Lower leg skin (tissue), 4 donors: ENCODE data around the gene DAAM2. TPM values are rescaled to one million over a fixed set of nuclear protein-coding genes. Genes with fewer than 3 reads are reported as not detected.

ENCODE experiments used
- DNase-seq, 2 donors: peaks; one replicate each; pipeline ENCODE4 v3.0.0-alpha.2; 2019; ENCODE audit warnings: low spot score in 2 of 2
- H3K4me3 ChIP-seq: fragments of 200-600 bp; sonication (generic); 2 replicates; pipeline ENCODE4 v1.5.1; 2017; ENCODE audit warnings: mild to moderate bottlenecking, low read depth; ENCODE audit not compliant: poor library complexity, severe bottlenecking
- CTCF ChIP-seq, 3 donors: fragments of 450-650 bp; IDR thresholded peaks; one replicate each; pipeline ENCODE4 v1.5.1; 2016; ENCODE audit warnings: antibody characterized with exemption in 3 of 3, mild to moderate bottlenecking in 3 of 3, moderate library complexity in 2 of 3
- POLR2A ChIP-seq, 2 donors: fragments of 450-650 bp; IDR thresholded peaks; one replicate each; pipeline ENCODE4 v1.6.1; 2016 to 2017; ENCODE audit warnings: antibody characterized with exemption in 2 of 2, mild to moderate bottlenecking in 1 of 2, moderate library complexity in 1 of 2
- WGBS, 2 donors: methylation state at CpG; one replicate each; pipeline ENCODE4 v1.1.5; 2018; 5-methylcytosine and 5-hydroxymethylcytosine counted together
- intact Hi-C: fragments of 100-400 bp; cut with DNase I; formaldehyde crosslinking; loops from one replicate; pipeline ENCODE4 v1.15.0; 2023; ENCODE audit warnings: low total_unique reads
- total RNA-seq, 4 donors: library from RNA; depleted of rRNA; stranded (reverse); fragments of >200 nt; gene quantifications; one replicate each; pipeline ENCODE4 v1.1.0, GENCODE V29; 2016

Gene DAAM2
- total RNA-seq, 4 donors from 2014 or later, result 5.6 to 16.9 (median 8.1) TPM

DNA sequence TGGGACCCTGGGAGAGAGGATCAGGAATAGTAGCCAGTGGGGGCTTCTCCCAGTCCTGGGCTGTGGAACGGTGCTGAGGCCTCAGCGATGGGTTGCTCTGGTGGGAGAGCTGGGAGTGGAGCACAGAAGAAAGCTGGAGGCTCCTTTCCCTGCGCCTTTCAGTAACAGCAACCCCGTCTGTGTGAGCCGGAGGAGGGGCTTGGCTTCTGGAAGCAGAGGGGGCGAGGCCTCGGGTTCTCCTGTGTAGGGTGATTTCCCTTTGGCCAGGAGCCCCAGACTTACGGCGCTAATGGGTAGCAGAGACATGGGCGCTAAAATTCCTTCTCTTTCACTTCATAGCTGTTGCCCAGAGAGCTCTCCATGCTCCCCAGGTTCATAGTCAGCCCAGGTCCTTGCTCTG lies 55.0 kb downstream of the DAAM2 start:
- no peak for DNase-seq
- 34 to 65% methylated on average over 10 of the region's 10 CpGs for WGBS, 2 donors
- TF ChIP-seq POLR2A (IDR thresholded peaks at IDR 0.05) (no peak), CTCF (IDR thresholded peaks at IDR 0.05) (no peak)
- H3K4me3 ChIP-seq, result no peak overlapping the region
- intact Hi-C loops, result no loop called here

GRCh38 chr6:39848171-39848570 lies 56.0 kb downstream of the DAAM2 start:
- WGBS, 2 donors, result 73 to 74% methylated on average over 4 of the region's 4 CpGs
- no peak for TF ChIP-seq CTCF (IDR thresholded peaks at IDR 0.05)
- TF ChIP-seq POLR2A (IDR thresholded peaks at IDR 0.05), result no peak
- no peak overlapping the region for H3K4me3 ChIP-seq
- DNase-seq, result no peak
- intact Hi-C loops, result no loop called here

GRCh38 chr6:39849228-39849627 lies 57.1 kb downstream of the DAAM2 start:
- H3K4me3 ChIP-seq, result no peak overlapping the region
- no peak for DNase-seq
- intact Hi-C loops, result no loop called here
- WGBS, 2 donors, result 64 to 75% methylated on average over 3 of the region's 3 CpGs
- no peak for TF ChIP-seq CTCF (IDR thresholded peaks at IDR 0.05)

DNA sequence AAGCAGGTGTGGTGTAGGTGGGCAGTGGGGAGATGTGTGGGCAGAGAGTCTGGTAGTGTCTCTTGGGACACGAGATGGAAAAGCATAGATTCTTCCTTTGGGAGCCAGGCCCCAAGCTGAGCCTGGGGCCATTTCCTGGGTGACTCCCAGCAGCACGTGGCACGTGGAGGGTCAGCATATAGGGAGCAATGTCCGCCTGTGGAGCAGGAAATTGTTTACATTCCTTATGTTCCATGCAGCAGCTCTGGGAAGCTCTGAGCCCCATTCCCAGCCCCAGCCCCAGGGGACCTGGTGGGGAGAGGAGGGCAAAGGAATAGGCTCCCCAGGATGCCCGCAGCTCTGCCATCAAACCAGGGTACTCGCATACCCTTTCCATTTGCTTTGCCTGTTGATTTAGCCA lies 57.6 kb downstream of the DAAM2 start:
- intact Hi-C loops, result no loop called here
- TF ChIP-seq POLR2A (IDR thresholded peaks at IDR 0.05), result no peak
- TF ChIP-seq CTCF (IDR thresholded peaks at IDR 0.05), result no peak
- no peak for DNase-seq
- H3K4me3 ChIP-seq, result no peak overlapping the region
- WGBS, 2 donors, result 65 to 68% methylated on average over 6 of the region's 6 CpGs

DNA sequence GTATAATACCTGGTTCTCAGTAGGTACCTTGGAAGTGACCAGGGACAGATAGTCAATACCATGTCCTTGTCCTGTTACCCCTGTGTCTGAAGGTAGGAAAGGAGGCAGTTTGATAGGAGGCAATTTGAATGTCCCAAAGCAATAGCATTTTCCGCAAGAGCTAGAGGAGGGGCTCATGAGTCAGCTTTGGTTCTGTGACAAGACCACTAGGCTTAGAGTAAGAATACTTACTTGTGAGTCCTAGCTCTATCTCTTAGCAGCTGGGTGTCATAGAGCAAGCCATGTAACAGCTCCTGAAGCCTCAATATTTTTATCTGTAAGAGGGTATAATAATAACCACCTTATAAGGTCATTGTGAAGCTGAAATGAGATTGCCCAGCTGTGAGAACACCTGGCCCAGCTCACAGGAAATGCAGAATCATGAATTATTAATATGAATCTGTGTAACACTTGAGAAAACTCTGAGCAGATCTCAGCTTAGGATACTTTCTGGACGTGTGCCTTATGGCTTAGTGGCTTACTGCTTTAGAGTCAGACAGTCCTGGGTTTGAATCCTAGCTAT lies 58.6 kb downstream of the DAAM2 start:
- no peak for DNase-seq
- 55 to 67% methylated on average over 2 of the region's 2 CpGs for WGBS, 2 donors
- TF ChIP-seq CTCF (IDR thresholded peaks at IDR 0.05), result no peak
- TF ChIP-seq POLR2A (IDR thresholded peaks at IDR 0.05), result no peak
- intact Hi-C loops, result no loop called here
- no peak overlapping the region for H3K4me3 ChIP-seq

DNA sequence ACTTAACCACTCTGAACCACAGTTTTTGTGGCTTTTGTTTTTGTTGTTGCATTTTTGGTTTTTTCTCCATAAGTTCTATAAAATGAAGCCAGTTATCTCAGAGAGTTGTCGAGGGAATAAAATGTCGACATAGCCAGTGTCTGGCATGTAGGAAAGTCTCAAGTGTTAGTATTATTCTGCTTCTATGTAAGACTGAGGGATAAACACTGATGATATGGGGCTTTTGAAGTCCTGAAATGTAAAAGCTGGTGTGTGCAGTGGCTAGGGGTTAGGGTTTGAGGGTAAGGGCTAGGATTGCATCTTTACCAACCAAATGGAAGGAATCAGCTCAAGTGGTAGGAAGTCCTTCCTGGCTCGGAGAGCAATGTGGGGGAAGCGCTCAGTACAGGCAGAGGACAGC lies 59.2 kb downstream of the DAAM2 start:
- intact Hi-C loops, result no loop called here
- WGBS, 2 donors, result 88% methylated on average over 4 of the region's 4 CpGs

More for the DNA sequence above, 59.2 kb downstream of the DAAM2 start:
- DNase-seq, result no peak
- TF ChIP-seq POLR2A (IDR thresholded peaks at IDR 0.05) (no peak), CTCF (IDR thresholded peaks at IDR 0.05) (no peak)
- no peak overlapping the region for H3K4me3 ChIP-seq
